ENCODE measurements around the gene NSMCE4A. TPM values are rescaled to one million over a fixed set of nuclear protein-coding genes. Genes with fewer than 3 reads are reported as not detected.

NSMCE4A gene
- total and polyA plus RNA-seq, 9 of the 15 experiments (the other 6 are each of a cell fraction or from before 2014, with no cell fraction given): 8.4 to 88.5 (median 46.4) TPM

DNA sequence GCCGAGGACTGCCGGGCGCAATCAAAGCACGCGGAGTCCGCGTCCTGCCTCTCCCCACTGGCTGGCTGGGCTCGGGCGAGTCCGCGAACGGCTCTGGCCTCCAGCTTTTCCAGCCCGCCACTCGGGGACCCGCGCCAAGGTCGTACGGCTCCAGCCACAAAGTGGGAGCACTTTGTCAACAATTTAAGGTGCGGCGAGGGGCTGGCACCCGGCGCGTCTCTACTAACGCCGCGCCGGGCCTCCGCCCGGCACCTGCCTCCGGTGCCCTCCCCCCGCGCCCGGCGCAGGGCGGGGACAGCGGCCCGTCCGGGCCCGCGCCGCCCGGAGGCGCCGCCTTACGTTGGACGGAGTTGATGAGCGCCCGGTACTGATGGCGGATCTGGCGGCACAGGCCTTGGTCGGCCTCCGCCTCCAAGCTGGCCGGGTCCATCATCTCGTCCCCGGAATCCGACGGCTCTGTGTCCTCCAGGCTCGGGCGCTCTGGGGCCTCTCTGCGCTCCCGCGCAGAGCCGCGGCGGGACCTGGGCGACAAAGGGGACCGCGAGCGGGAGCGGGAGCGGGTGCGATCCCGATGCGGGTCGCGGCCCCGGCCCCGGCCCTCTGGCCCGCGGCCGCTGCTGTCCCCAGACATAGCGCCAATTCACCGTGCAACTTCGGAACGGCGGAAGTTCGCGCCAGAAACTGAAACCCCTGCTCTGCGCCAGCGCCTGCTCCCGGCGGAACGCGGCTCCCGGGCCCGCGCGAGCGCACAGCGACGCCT lies at the start of gene NSMCE4A (continued):
- TF ChIP-seq PRDM10 (IDR thresholded peaks at IDR 0.05; ENCODE audit: partially characterized antibody) (no peak), TEAD1 (CRISPR knock-in tag; IDR thresholded peaks at IDR 0.05) (no peak), ZNF280A (IDR thresholded peaks at IDR 0.05; ENCODE audit: low read depth, partially characterized antibody) (no peak), ZNF695 (CRISPR knock-in tag; IDR thresholded peaks at IDR 0.05) (no peak), HEY1 (CRISPR knock-in tag; IDR thresholded peaks at IDR 0.05; ENCODE audit: borderline replicate concordance) (no peak), TFAM (CRISPR knock-in tag; conservative IDR thresholded peaks at IDR 0.05) (no peak), SREBF2 (CRISPR knock-in tag; IDR thresholded peaks at IDR 0.05) (no peak), ZNF644 (tag; IDR thresholded peaks at IDR 0.05; ENCODE audit: low read depth) (no peak), MEF2A (IDR thresholded peaks at IDR 0.05; ENCODE audit: control insufficient read depth, low read depth, low read length) (no peak), SMARCE1 (IDR thresholded peaks at IDR 0.05) (no peak), TCF7 (IDR thresholded peaks at IDR 0.05; ENCODE audit: borderline replicate concordance) (no peak), CAMTA2 (CRISPR knock-in tag; conservative IDR thresholded peaks at IDR 0.05) (no peak), MECOM (CRISPR knock-in tag; IDR thresholded peaks at IDR 0.05) (no peak), TBP (optimal IDR thresholded peaks at IDR 0.05; ENCODE audit: low read depth, low read length) (peak; percentile 12), ZNF780A (CRISPR knock-in tag; IDR thresholded peaks at IDR 0.05) (no peak)
- TF ChIP-seq, protein P1, sequence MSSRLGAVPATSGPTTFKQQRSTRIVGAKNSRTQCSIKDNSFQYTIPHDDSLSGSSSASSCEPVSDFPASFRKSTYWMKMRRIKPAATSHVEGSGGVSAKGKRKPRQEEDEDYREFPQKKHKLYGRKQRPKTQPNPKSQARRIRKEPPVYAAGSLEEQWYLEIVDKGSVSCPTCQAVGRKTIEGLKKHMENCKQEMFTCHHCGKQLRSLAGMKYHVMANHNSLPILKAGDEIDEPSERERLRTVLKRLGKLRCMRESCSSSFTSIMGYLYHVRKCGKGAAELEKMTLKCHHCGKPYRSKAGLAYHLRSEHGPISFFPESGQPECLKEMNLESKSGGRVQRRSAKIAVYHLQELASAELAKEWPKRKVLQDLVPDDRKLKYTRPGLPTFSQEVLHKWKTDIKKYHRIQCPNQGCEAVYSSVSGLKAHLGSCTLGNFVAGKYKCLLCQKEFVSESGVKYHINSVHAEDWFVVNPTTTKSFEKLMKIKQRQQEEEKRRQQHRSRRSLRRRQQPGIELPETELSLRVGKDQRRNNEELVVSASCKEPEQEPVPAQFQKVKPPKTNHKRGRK (tag; IDR thresholded peaks at IDR 0.05): no peak
- TF ChIP-seq, protein P2, sequence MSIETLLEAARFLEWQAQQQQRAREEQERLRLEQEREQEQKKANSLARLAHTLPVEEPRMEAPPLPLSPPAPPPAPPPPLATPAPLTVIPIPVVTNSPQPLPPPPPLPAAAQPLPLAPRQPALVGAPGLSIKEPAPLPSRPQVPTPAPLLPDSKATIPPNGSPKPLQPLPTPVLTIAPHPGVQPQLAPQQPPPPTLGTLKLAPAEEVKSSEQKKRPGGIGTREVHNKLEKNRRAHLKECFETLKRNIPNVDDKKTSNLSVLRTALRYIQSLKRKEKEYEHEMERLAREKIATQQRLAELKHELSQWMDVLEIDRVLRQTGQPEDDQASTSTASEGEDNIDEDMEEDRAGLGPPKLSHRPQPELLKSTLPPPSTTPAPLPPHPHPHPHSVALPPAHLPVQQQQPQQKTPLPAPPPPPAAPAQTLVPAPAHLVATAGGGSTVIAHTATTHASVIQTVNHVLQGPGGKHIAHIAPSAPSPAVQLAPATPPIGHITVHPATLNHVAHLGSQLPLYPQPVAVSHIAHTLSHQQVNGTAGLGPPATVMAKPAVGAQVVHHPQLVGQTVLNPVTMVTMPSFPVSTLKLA (conservative IDR thresholded peaks at IDR 0.05): peak; percentile 38 to 73; a peak in 2 of 4 replicates
- TF ChIP-seq, protein P3, sequence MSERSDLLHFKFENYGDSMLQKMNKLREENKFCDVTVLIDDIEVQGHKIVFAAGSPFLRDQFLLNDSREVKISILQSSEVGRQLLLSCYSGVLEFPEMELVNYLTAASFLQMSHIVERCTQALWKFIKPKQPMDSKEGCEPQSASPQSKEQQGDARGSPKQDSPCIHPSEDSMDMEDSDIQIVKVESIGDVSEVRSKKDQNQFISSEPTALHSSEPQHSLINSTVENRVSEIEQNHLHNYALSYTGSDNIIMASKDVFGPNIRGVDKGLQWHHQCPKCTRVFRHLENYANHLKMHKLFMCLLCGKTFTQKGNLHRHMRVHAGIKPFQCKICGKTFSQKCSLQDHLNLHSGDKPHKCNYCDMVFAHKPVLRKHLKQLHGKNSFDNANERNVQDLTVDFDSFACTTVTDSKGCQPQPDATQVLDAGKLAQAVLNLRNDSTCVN (CRISPR knock-in tag; IDR thresholded peaks at IDR 0.05): no peak

Data from K562 (cell line).